ENCODE results near the gene TMEM131L. TPM values are rescaled to one million over a fixed set of nuclear protein-coding genes. Genes with fewer than 3 reads are reported as not detected.

The TMEM131L gene
- total RNA-seq, 1 donor from 2014 or later, result 7.9 TPM

GRCh38 chr4:153572609-153573008 lies 106.4 kb downstream of the TMEM131L start:
- DNase-seq (ENCODE audit: low read depth), result no peak
- TF ChIP-seq CTCF (IDR thresholded peaks at IDR 0.05; ENCODE audit: insufficient read depth, low read length, severe bottlenecking), result no peak
- H3K36me3 ChIP-seq (ENCODE audit: control insufficient read depth, insufficient read depth, low read length), result no peaks in the 10 kb centered on the region
- FAIRE-seq, result no peak
- no peak overlapping the region for H3K4me3 ChIP-seq (ENCODE audit: low read depth, low read length)
- H3K27me3 ChIP-seq (ENCODE audit: control insufficient read depth, insufficient read depth, low read length), result no peaks in the 10 kb centered on the region

- no peak for TF ChIP-seq CTCF (IDR thresholded peaks at IDR 0.05; ENCODE audit: insufficient read depth, low read length, severe bottlenecking)
- no peak for DNase-seq (ENCODE audit: low read depth)
- no peak for FAIRE-seq
- no peak overlapping the region for H3K4me3 ChIP-seq (ENCODE audit: low read depth, low read length)
- no peaks in the 10 kb centered on the region for H3K36me3 ChIP-seq (ENCODE audit: control insufficient read depth, insufficient read depth, low read length)
- H3K27me3 ChIP-seq (ENCODE audit: control insufficient read depth, insufficient read depth, low read length), result no peaks in the 10 kb centered on the region
These were observed 107.1 kb downstream of the TMEM131L start for GRCh38 chr4:153573221-153573620.

- peak; percentile 38 for TF ChIP-seq CTCF (IDR thresholded peaks at IDR 0.05; ENCODE audit: insufficient read depth, low read length, severe bottlenecking)
- Histone ChIP-seq H3K4me3 (ENCODE audit: low read depth, low read length) (no peak overlapping the region), H3K27me3 (ENCODE audit: control insufficient read depth, insufficient read depth, low read length) (no peaks in the 10 kb centered on the region), H3K36me3 (ENCODE audit: control insufficient read depth, insufficient read depth, low read length) (no peaks in the 10 kb centered on the region)
- peak; percentile 56 for DNase-seq (ENCODE audit: low read depth)
- FAIRE-seq, result no peak
These were observed 108.0 kb downstream of the TMEM131L start for GRCh38 chr4:153573881-153574802.

- no peaks in the 10 kb centered on the region for H3K27me3 ChIP-seq (ENCODE audit: control insufficient read depth, insufficient read depth, low read length)
- no peak for TF ChIP-seq CTCF (IDR thresholded peaks at IDR 0.05; ENCODE audit: insufficient read depth, low read length, severe bottlenecking)
- no peak for FAIRE-seq
- H3K36me3 ChIP-seq (ENCODE audit: control insufficient read depth, insufficient read depth, low read length), result no peaks in the 10 kb centered on the region
- H3K4me3 ChIP-seq (ENCODE audit: low read depth, low read length), result no peak overlapping the region
- no peak for DNase-seq (ENCODE audit: low read depth)
These were observed 110.2 kb downstream of the TMEM131L start for GRCh38 chr4:153576443-153576774.

- no peaks in the 10 kb centered on the region for H3K27me3 ChIP-seq (ENCODE audit: control insufficient read depth, insufficient read depth, low read length)
- TF ChIP-seq CTCF (IDR thresholded peaks at IDR 0.05; ENCODE audit: insufficient read depth, low read length, severe bottlenecking), result no peak
- no peaks in the 10 kb centered on the region for H3K36me3 ChIP-seq (ENCODE audit: control insufficient read depth, insufficient read depth, low read length)
- DNase-seq (ENCODE audit: low read depth), result peak; percentile 14
- no peak overlapping the region for H3K4me3 ChIP-seq (ENCODE audit: low read depth, low read length)
- no peak for FAIRE-seq
These were observed 110.9 kb downstream of the TMEM131L start for GRCh38 chr4:153577053-153577452.

All from bronchial epithelial cell (primary cell).